CD14-positive monocyte (primary cell): Measurements from ENCODE around the gene ATF4. TPM values are rescaled to one million over a fixed set of nuclear protein-coding genes. Genes with fewer than 3 reads are reported as not detected.

Experiments used
- DNase-seq, 3 donors: peaks; one replicate each; pipeline ENCODE4 v3.0.0-alpha.2; 2011 to 2022
- H2AFZ ChIP-seq: 2 replicates; pipeline ENCODE4 v1.6.0; 2012; ENCODE audit warnings: mild to moderate bottlenecking, low read depth, low read length, inconsistent platforms; ENCODE audit not compliant: insufficient read depth, poor library complexity, severe bottlenecking
- H3K27ac ChIP-seq, 2 donors: 1 replicate in 1 of 2; 2 replicates in 1 of 2; pipeline ENCODE4 v1.5.1; 2012 to 2013; ENCODE audit warnings: low read length in 2 of 2, control low read depth in 1 of 2, inconsistent platforms in 1 of 2, low read depth in 1 of 2, mild to moderate bottlenecking in 1 of 2
- H3K27me3 ChIP-seq, 2 donors: one replicate each; pipeline versions ENCODE4 v1.6.0 to v1.6.1; 2011 to 2013; ENCODE audit warnings: low read length in 2 of 2; ENCODE audit not compliant: control insufficient read depth in 2 of 2, insufficient read depth in 2 of 2
- H3K36me3 ChIP-seq, 2 donors: replicated peaks in 1 of 2; 1 replicate in 1 of 2; 2 replicates in 1 of 2; pipeline versions ENCODE4 v1.5.1 to v1.6.1; 2012 to 2013; ENCODE audit warnings: low read length in 2 of 2, control low read depth in 1 of 2, inconsistent platforms in 1 of 2, mild to moderate bottlenecking in 1 of 2; ENCODE audit not compliant: insufficient read depth in 2 of 2, control insufficient read depth in 1 of 2
- H3K4me1 ChIP-seq, 2 donors: 1 replicate in 1 of 2; 2 replicates in 1 of 2; pipeline versions ENCODE4 v1.5.1 to v1.6.1; 2012 to 2013; ENCODE audit warnings: low read length in 2 of 2, control low read depth in 1 of 2, inconsistent platforms in 1 of 2, mild to moderate bottlenecking in 1 of 2, moderate library complexity in 1 of 2; ENCODE audit not compliant: insufficient read depth in 2 of 2, control insufficient read depth in 1 of 2
- H3K4me2 ChIP-seq: replicated peaks from 2 replicates; pipeline ENCODE3; 2012; ENCODE audit warnings: low read length, moderate library complexity, mild to moderate bottlenecking; ENCODE audit not compliant: poor library complexity, severe bottlenecking; ENCODE audit errors: extremely low read depth
- H3K4me3 ChIP-seq, 3 experiments: fragments of 200-600 bp in 1 of 3; sonication (generic) in 1 of 3; replicated peaks in 1 of 3; 1 replicate in 2 of 3; 2 replicates in 1 of 3; pipeline ENCODE4 v1.5.1; 2011 to 2013; ENCODE audit warnings: low read length in 3 of 3, mild to moderate bottlenecking in 3 of 3, control low read depth in 2 of 3, low read depth in 2 of 3, inconsistent platforms in 1 of 3, moderate library complexity in 1 of 3
- H3K79me2 ChIP-seq: 2 replicates; pipeline ENCODE4 v1.6.0; 2012; ENCODE audit warnings: mild to moderate bottlenecking, control low read depth, inconsistent platforms, low read length, moderate library complexity; ENCODE audit not compliant: insufficient read depth
- H3K9ac ChIP-seq: 2 replicates; pipeline ENCODE4 v1.6.0; 2017; ENCODE audit warnings: low read length, mild to moderate bottlenecking; ENCODE audit not compliant: insufficient read depth, poor library complexity, severe bottlenecking
- H3K9me3 ChIP-seq, 2 donors: replicated peaks in 1 of 2; 1 replicate in 1 of 2; 2 replicates in 1 of 2; pipeline versions ENCODE4 v1.5.1 to v1.6.1; 2012 to 2013; ENCODE audit warnings: low read length in 2 of 2, control low read depth in 1 of 2; ENCODE audit not compliant: control insufficient read depth in 1 of 2, insufficient read depth in 1 of 2
- H4K20me1 ChIP-seq: 2 replicates; pipeline ENCODE4 v1.6.0; 2012; ENCODE audit warnings: mild to moderate bottlenecking, low read length, control low read depth, moderate library complexity; ENCODE audit not compliant: insufficient read depth
- H3K27ac Mint-ChIP-seq, 7 donors: one replicate each; pipeline ENCODE4 v1.8.0; 2020; ENCODE audit warnings: mild to moderate bottlenecking in 7 of 7, mixed read lengths in 7 of 7, moderate library complexity in 6 of 7, inconsistent platforms in 2 of 7
- H3K27me3 Mint-ChIP-seq, 3 donors: one replicate each; pipeline ENCODE4 v1.8.0; 2021 to 2022; ENCODE audit warnings: low read depth in 3 of 3, mild to moderate bottlenecking in 3 of 3, mixed read lengths in 3 of 3, moderate library complexity in 3 of 3, inconsistent platforms in 1 of 3
- H3K36me3 Mint-ChIP-seq, 2 donors: one replicate each; pipeline ENCODE4 v1.8.0; 2020; ENCODE audit warnings: mixed read lengths in 2 of 2, inconsistent platforms in 1 of 2, mild to moderate bottlenecking in 1 of 2
- H3K4me1 Mint-ChIP-seq: one replicate; pipeline ENCODE4 v1.8.0; 2020; ENCODE audit warnings: mild to moderate bottlenecking, mixed read lengths
- H3K4me3 Mint-ChIP-seq, 2 donors: one replicate each; pipeline ENCODE4 v1.8.0; 2020; ENCODE audit warnings: mild to moderate bottlenecking in 2 of 2, mixed read lengths in 2 of 2, moderate library complexity in 1 of 2
- H3K9me3 Mint-ChIP-seq, 7 donors: one replicate each; pipeline ENCODE4 v1.8.0; 2020 to 2022; ENCODE audit warnings: mixed read lengths in 7 of 7, mild to moderate bottlenecking in 6 of 7, moderate library complexity in 6 of 7, inconsistent platforms in 2 of 7
- CTCF ChIP-seq: fragments of 200-600 bp; IDR thresholded peaks from one replicate; pipeline ENCODE4 v1.8.0; 2022; ENCODE audit warnings: antibody characterized with exemption, mild to moderate bottlenecking
- WGBS: methylation state at CpG from one replicate; pipeline ENCODE4 v1.1.5; 2013; ENCODE audit warnings: missing lambda C conversion rate; ENCODE audit not compliant: insufficient coverage; 5-methylcytosine and 5-hydroxymethylcytosine counted together
- intact Hi-C, 2 donors: fragments of 100-400 bp; cut with micrococcal nuclease; formaldehyde crosslinking; loops; one replicate each; pipeline versions ENCODE4 v1.15.0 to v1.15.1; 2023
- polyA plus RNA-seq, 3 donors: library from polyadenylated mRNA; depleted of rRNA in 1 of 3; unstranded in 2 of 3; stranded (reverse) in 1 of 3; fragments of 300-500 nt in 2 of 3; fragments of >200 nt in 1 of 3; fragmentation: Illumina TruSeq in 2 of 3; gene quantifications; 1 replicate in 2 of 3; 2 replicates in 1 of 3; pipeline ENCODE4 v1.2.3, GENCODE V29; 2012 to 2021

ATF4 gene
- polyA plus RNA-seq, 3 donors: 55.1 to 606 (median 59.0) TPM

- TF ChIP-seq CTCF: no peak
- no peak overlapping the region for H3K4me3 Mint-ChIP-seq
- H3K27ac Mint-ChIP-seq: no peak overlapping the region
- WGBS: 63% methylated on average over 3 of the region's 3 CpGs
- H3K4me2 ChIP-seq: no peak overlapping the region
- peaks cover 0 to 2% (median 0%) of the 10 kb centered on the region in 7 donors for H3K9me3 Mint-ChIP-seq
- H3K4me1 ChIP-seq: no peaks in the 10 kb centered on the region
- H3K36me3 Mint-ChIP-seq: no peaks in the 10 kb centered on the region
- DNase-seq: no peak
- H3K79me2 ChIP-seq: no peaks in the 10 kb centered on the region
- H4K20me1 ChIP-seq: no peaks in the 10 kb centered on the region
- intact Hi-C loops: no loop called here
- no peaks in the 10 kb centered on the region for H3K27me3 ChIP-seq
- no peaks in the 10 kb centered on the region for H3K36me3 ChIP-seq
- no peaks in the 10 kb centered on the region for H3K9me3 ChIP-seq
- H3K27me3 Mint-ChIP-seq: peaks cover 3 to 4% (median 4%) of the 10 kb centered on the region in 3 donors
- H3K4me3 ChIP-seq: no peak overlapping the region
- no peak overlapping the region for H3K27ac ChIP-seq
- H2AFZ ChIP-seq: no peak overlapping the region
- H3K9ac ChIP-seq: no peak overlapping the region
- H3K4me1 Mint-ChIP-seq: no peaks in the 10 kb centered on the region
Measured at GRCh38 chr22:39482768-39483167, 37.6 kb upstream of the ATF4 start.

GRCh38 chr22:39486951-39487825, 33.2 kb upstream of the ATF4 start:
- intact Hi-C loops: no loop called here
- H3K4me2 ChIP-seq: no peak overlapping the region
- no peaks in the 10 kb centered on the region for H3K27me3 ChIP-seq
- Mint-ChIP-seq H3K4me1 (peaks cover 12% of the 10 kb centered on the region), H3K36me3 (no peaks in the 10 kb centered on the region), H3K27me3 (peaks cover 3 to 4% (median 4%) of the 10 kb centered on the region in 3 donors), H3K27ac (no peak overlapping the region), H3K4me3 (no peak overlapping the region), H3K9me3 (peaks cover 0 to 2% (median 0%) of the 10 kb centered on the region in 7 donors)
- no peak overlapping the region for H3K9ac ChIP-seq
- TF ChIP-seq CTCF: no peak
- 96% methylated on average over 44 of the region's 45 CpGs for WGBS
- H4K20me1 ChIP-seq: no peaks in the 10 kb centered on the region
- peaks cover 10% of the 10 kb centered on the region in 2 donors for H3K4me1 ChIP-seq
- H3K4me3 ChIP-seq: no peak overlapping the region
- no peaks in the 10 kb centered on the region for H3K9me3 ChIP-seq
- H2AFZ ChIP-seq: no peak overlapping the region
- DNase-seq: no peak
- H3K27ac ChIP-seq: no peak overlapping the region
- no peaks in the 10 kb centered on the region for H3K36me3 ChIP-seq
- no peaks in the 10 kb centered on the region for H3K79me2 ChIP-seq
